H9 (cell line): ENCODE data around the gene ANAPC2. TPM values are rescaled to one million over a fixed set of nuclear protein-coding genes. Genes with fewer than 3 reads are reported as not detected.

ENCODE experiments used
- DNase-seq: peaks from one replicate; pipeline ENCODE4 v3.0.0-alpha.2; 2017
- H2AFZ ChIP-seq: one replicate; pipeline ENCODE4 v1.6.1; 2013; ENCODE audit warnings: mild to moderate bottlenecking, low read length, control low read depth, moderate library complexity
- H2AK5ac ChIP-seq: 2 replicates; pipeline ENCODE4 v1.6.1; 2013; ENCODE audit warnings: low read length, control low read depth, mixed read lengths; ENCODE audit not compliant: insufficient read length
- H2BK120ac ChIP-seq: one replicate; pipeline ENCODE4 v1.6.1; 2013; ENCODE audit warnings: low read depth, mild to moderate bottlenecking, low read length, control low read depth, inconsistent platforms; ENCODE audit not compliant: poor library complexity, severe bottlenecking
- H2BK12ac ChIP-seq: 2 replicates; pipeline ENCODE4 v1.6.1; 2013; ENCODE audit warnings: low read length, control low read depth, mixed read lengths, low read depth; ENCODE audit not compliant: insufficient read length
- H2BK15ac ChIP-seq: 2 replicates; pipeline ENCODE4 v1.6.1; 2013; ENCODE audit warnings: low read depth, low read length, control low read depth
- H2BK20ac ChIP-seq: one replicate; pipeline ENCODE4 v1.6.1; 2013; ENCODE audit warnings: low read depth, mild to moderate bottlenecking, low read length, control low read depth, inconsistent platforms; ENCODE audit not compliant: poor library complexity, severe bottlenecking
- H2BK5ac ChIP-seq: 2 replicates; pipeline ENCODE4 v1.6.1; 2013; ENCODE audit warnings: low read length, control low read depth, mixed read lengths; ENCODE audit not compliant: insufficient read length
- H3K14ac ChIP-seq: 2 replicates; pipeline ENCODE4 v1.6.1; 2013; ENCODE audit warnings: low read length, control low read depth; ENCODE audit not compliant: insufficient read depth
- H3K18ac ChIP-seq: 2 replicates; pipeline ENCODE4 v1.6.1; 2013; ENCODE audit warnings: low read depth, mild to moderate bottlenecking, mixed read lengths, low read length, control low read depth; ENCODE audit not compliant: insufficient read length
- H3K23ac ChIP-seq: 2 replicates; pipeline ENCODE4 v1.6.1; 2013; ENCODE audit warnings: low read length, control low read depth, mixed read lengths, low read depth; ENCODE audit not compliant: insufficient read length
- H3K23me2 ChIP-seq: 2 replicates; pipeline ENCODE4 v1.6.1; 2013; ENCODE audit warnings: low read depth, mild to moderate bottlenecking, mixed read lengths, low read length, control low read depth; ENCODE audit not compliant: insufficient read length, poor library complexity, severe bottlenecking
- H3K27ac ChIP-seq: 2 replicates; pipeline ENCODE4 v1.5.1; 2013; ENCODE audit warnings: low read length, control low read depth, mixed read lengths, low read depth; ENCODE audit not compliant: insufficient read length
- H3K27me3 ChIP-seq: 2 replicates; pipeline ENCODE4 v1.6.1; 2013; ENCODE audit warnings: low read length, control low read depth, inconsistent platforms; ENCODE audit not compliant: insufficient read depth
- H3K4ac ChIP-seq: 2 replicates; pipeline ENCODE4 v1.6.1; 2013; ENCODE audit warnings: low read depth, mild to moderate bottlenecking, control low read depth, inconsistent platforms, low read length, moderate library complexity
- H3K4me1 ChIP-seq: 2 replicates; pipeline ENCODE4 v1.6.1; 2013; ENCODE audit warnings: low read length, control low read depth, inconsistent platforms; ENCODE audit not compliant: insufficient read depth
- H3K4me2 ChIP-seq: 2 replicates; pipeline ENCODE4 v1.6.1; 2013; ENCODE audit warnings: low read length, control low read depth, mixed read lengths; ENCODE audit not compliant: insufficient read length, insufficient read depth
- H3K56ac ChIP-seq: 2 replicates; pipeline ENCODE4 v1.6.1; 2013; ENCODE audit warnings: low read depth, mild to moderate bottlenecking, mixed read lengths, low read length, control low read depth; ENCODE audit not compliant: insufficient read length
- H3K79me1 ChIP-seq: 2 replicates; pipeline ENCODE4 v1.6.1; 2013; ENCODE audit warnings: low read depth, mild to moderate bottlenecking, moderate library complexity, low read length, control low read depth, inconsistent platforms; ENCODE audit not compliant: insufficient read depth, poor library complexity, severe bottlenecking
- H3K79me2 ChIP-seq: 2 replicates; pipeline ENCODE4 v1.6.1; 2013; ENCODE audit warnings: low read length, control low read depth, inconsistent platforms; ENCODE audit not compliant: insufficient read depth
- H3K9ac ChIP-seq: 2 replicates; pipeline ENCODE4 v1.6.1; 2013; ENCODE audit warnings: low read length, control low read depth, mixed read lengths; ENCODE audit not compliant: insufficient read length; ENCODE audit errors: extremely low read depth
- H3K9me3 ChIP-seq: one replicate; pipeline ENCODE4 v1.6.1; 2013; ENCODE audit warnings: low read depth, low read length, inconsistent platforms; ENCODE audit not compliant: control insufficient read depth
- H3T11ph ChIP-seq: one replicate; pipeline ENCODE4 v1.6.1; 2013; ENCODE audit warnings: mild to moderate bottlenecking, low read length, control low read depth, inconsistent platforms
- H4K20me1 ChIP-seq: one replicate; pipeline ENCODE4 v1.6.1; 2013; ENCODE audit not compliant: control insufficient read depth, insufficient read length, insufficient read depth
- H4K5ac ChIP-seq: 2 replicates; pipeline ENCODE4 v1.6.1; 2013; ENCODE audit warnings: low read depth, mild to moderate bottlenecking, mixed read lengths, low read length, control low read depth; ENCODE audit not compliant: insufficient read length
- H4K8ac ChIP-seq: replicated peaks from 2 replicates; pipeline ENCODE4 v1.6.1; 2013; ENCODE audit warnings: low read length, control low read depth, mixed read lengths, low read depth; ENCODE audit not compliant: insufficient read length
- H4K91ac ChIP-seq: 2 replicates; pipeline ENCODE4 v1.6.1; 2013; ENCODE audit warnings: low read depth, mild to moderate bottlenecking, moderate library complexity, mixed read lengths, low read length, control low read depth; ENCODE audit not compliant: insufficient read length
- H3K27ac Mint-ChIP-seq, 3 experiments: 2 replicates in 2 of 3; 3 replicates in 1 of 3; pipeline ENCODE4 v1.8.0; 2020 to 2021; ENCODE audit warnings: mixed read lengths in 3 of 3, mild to moderate bottlenecking in 1 of 3, moderate library complexity in 1 of 3
- H3K27me3 Mint-ChIP-seq: 2 replicates; pipeline ENCODE4 v1.8.0; 2021; ENCODE audit warnings: low read depth, mild to moderate bottlenecking, moderate library complexity, mixed read lengths
- H3K36me3 Mint-ChIP-seq, 3 experiments: 2 replicates in 2 of 3; 3 replicates in 1 of 3; pipeline ENCODE4 v1.8.0; 2020 to 2021; ENCODE audit warnings: low read depth in 3 of 3, mixed read lengths in 3 of 3; ENCODE audit not compliant: insufficient read depth in 1 of 3
- H3K4me1 Mint-ChIP-seq, 2 experiments: 2 replicates each; pipeline ENCODE4 v1.8.0; 2020; ENCODE audit warnings: mixed read lengths in 2 of 2
- H3K4me3 Mint-ChIP-seq, 2 experiments: 2 replicates in 1 of 2; 3 replicates in 1 of 2; pipeline ENCODE4 v1.8.0; 2020 to 2021; ENCODE audit warnings: mild to moderate bottlenecking in 2 of 2, mixed read lengths in 2 of 2, moderate library complexity in 1 of 2
- H3K9me3 Mint-ChIP-seq, 2 experiments: 2 replicates in 1 of 2; 3 replicates in 1 of 2; pipeline ENCODE4 v1.8.0; 2020; ENCODE audit warnings: mild to moderate bottlenecking in 2 of 2, mixed read lengths in 2 of 2, moderate library complexity in 1 of 2
- WGBS: extraction: QIAGEN DNeasy Blood & Tissue Kit; methylation state at CpG from one replicate; pipeline ENCODE4 v1.1.7; 2013; ENCODE audit warnings: missing lambda C conversion rate, low lambda C conversion rate, mixed read lengths; ENCODE audit not compliant: insufficient read length; ENCODE audit errors: extremely low coverage; 5-methylcytosine and 5-hydroxymethylcytosine counted together
- total RNA-seq: library from RNA; stranded (reverse); gene quantifications from 2 replicates; pipeline ENCODE4 v1.2.1, GENCODE V29; 2021
- TF ChIP-seq, protein P1 (sequence below): fragments of 200-600 bp; sonication (generic); conservative IDR thresholded peaks from 3 replicates; pipeline ENCODE4 v1.8.0; 2021; ENCODE audit warnings: antibody characterized with exemption, mild to moderate bottlenecking

ANAPC2 gene
- total RNA-seq, 1 experiment from 2014 or later: 54.8 TPM

DNA sequence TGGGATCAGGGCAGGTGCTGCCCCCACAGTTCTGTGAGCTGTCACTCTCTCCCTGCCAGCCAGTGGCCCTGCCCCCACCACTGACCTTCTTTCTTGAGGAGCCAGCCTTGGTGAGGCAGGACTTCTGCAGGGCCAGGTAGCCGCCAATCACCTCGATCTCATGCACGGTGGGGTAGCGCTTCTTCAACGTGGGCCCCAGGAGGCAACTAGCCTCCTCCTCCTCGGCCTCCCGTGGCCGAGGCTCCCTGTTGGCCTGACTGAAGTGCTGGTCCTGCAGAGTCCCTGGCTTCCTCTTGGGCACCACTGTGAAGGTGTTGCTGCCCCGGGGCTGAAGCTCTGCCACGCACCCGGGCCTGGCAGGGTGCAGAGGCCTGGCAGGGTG is 10.5 kb upstream of the ANAPC2 start:
- H3K79me2 ChIP-seq: peaks cover 1% of the 10 kb centered on the region; the same call in 1 of the 2 replicates
- no peaks in the 10 kb centered on the region for H3K9me3 ChIP-seq
- Mint-ChIP-seq H3K9me3 (no peaks in the 10 kb centered on the region), H3K36me3 (peaks cover 0 to under 1% (median 0%) of the 10 kb centered on the region in 3 experiments; a peak in 2 of 7 replicates), H3K4me3 (peak overlapping the region; percentile 65 to 78; a peak in 2 of 5 replicates), H3K27ac (no peak overlapping the region), H3K4me1 (peaks cover 12 to 28% of the 10 kb centered on the region in 2 experiments), H3K27me3 (peaks cover 2% of the 10 kb centered on the region; the same call in 1 of the 2 replicates)
- H2BK15ac ChIP-seq: no peak overlapping the region
- H4K20me1 ChIP-seq: no peaks in the 10 kb centered on the region
- no peak overlapping the region for H2BK20ac ChIP-seq
- no CpG with 5 or more reads among the region's 11 CpGs for WGBS
- H3K56ac ChIP-seq: no peak overlapping the region
- H3K14ac ChIP-seq: no peak overlapping the region
- peaks cover 5% of the 10 kb centered on the region for H3K79me1 ChIP-seq
- H3T11ph ChIP-seq: no peak overlapping the region
- peak overlapping the region; percentile 5 for H3K9ac ChIP-seq
- no peak overlapping the region for H4K91ac ChIP-seq
- no peak overlapping the region for H2AK5ac ChIP-seq
- no peak overlapping the region for H2BK120ac ChIP-seq
- H3K23me2 ChIP-seq: peaks cover 2% of the 10 kb centered on the region
- no peak overlapping the region for H3K27ac ChIP-seq
- TF ChIP-seq, protein P1, sequence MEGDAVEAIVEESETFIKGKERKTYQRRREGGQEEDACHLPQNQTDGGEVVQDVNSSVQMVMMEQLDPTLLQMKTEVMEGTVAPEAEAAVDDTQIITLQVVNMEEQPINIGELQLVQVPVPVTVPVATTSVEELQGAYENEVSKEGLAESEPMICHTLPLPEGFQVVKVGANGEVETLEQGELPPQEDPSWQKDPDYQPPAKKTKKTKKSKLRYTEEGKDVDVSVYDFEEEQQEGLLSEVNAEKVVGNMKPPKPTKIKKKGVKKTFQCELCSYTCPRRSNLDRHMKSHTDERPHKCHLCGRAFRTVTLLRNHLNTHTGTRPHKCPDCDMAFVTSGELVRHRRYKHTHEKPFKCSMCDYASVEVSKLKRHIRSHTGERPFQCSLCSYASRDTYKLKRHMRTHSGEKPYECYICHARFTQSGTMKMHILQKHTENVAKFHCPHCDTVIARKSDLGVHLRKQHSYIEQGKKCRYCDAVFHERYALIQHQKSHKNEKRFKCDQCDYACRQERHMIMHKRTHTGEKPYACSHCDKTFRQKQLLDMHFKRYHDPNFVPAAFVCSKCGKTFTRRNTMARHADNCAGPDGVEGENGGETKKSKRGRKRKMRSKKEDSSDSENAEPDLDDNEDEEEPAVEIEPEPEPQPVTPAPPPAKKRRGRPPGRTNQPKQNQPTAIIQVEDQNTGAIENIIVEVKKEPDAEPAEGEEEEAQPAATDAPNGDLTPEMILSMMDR: no peak
- no peaks in the 10 kb centered on the region for H3K4me1 ChIP-seq
- no peak overlapping the region for H2AFZ ChIP-seq
- H3K4me2 ChIP-seq: no peak overlapping the region
- no peak overlapping the region for H3K18ac ChIP-seq
- H3K4ac ChIP-seq: no peak overlapping the region
- no peaks in the 10 kb centered on the region for H3K27me3 ChIP-seq
- no peak overlapping the region for H2BK12ac ChIP-seq
- no peak overlapping the region for H2BK5ac ChIP-seq
- H3K23ac ChIP-seq: no peak overlapping the region
- no peak for DNase-seq
- no peak overlapping the region for H4K5ac ChIP-seq
- no peak overlapping the region for H4K8ac ChIP-seq
